ENCODE measurements around the gene PRR30.

DNA sequence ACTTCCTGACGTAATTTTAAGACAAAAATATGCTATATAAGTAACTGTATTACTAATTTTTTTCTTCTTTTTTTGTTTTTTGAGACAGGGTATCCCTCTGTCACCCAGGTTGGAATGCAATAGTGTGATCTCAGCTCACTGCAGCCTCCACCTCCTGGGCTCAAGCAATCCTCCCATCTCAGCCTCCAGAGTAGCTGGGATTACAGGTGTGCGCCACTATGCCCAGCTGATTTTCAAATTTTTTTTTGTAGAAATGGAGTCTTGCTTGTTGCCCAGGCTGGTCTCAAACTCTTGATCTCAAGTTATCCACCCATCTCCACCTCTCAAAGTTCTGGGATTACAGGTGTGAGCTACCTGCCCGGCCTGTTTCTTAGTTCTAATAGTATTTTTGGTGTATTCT, 39.3 kb upstream of the PRR30 start:
- TF ChIP-seq, protein P1, sequence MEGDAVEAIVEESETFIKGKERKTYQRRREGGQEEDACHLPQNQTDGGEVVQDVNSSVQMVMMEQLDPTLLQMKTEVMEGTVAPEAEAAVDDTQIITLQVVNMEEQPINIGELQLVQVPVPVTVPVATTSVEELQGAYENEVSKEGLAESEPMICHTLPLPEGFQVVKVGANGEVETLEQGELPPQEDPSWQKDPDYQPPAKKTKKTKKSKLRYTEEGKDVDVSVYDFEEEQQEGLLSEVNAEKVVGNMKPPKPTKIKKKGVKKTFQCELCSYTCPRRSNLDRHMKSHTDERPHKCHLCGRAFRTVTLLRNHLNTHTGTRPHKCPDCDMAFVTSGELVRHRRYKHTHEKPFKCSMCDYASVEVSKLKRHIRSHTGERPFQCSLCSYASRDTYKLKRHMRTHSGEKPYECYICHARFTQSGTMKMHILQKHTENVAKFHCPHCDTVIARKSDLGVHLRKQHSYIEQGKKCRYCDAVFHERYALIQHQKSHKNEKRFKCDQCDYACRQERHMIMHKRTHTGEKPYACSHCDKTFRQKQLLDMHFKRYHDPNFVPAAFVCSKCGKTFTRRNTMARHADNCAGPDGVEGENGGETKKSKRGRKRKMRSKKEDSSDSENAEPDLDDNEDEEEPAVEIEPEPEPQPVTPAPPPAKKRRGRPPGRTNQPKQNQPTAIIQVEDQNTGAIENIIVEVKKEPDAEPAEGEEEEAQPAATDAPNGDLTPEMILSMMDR (IDR thresholded peaks at IDR 0.05), result no peak
- no peak for TF ChIP-seq EZH2 (IDR thresholded peaks at IDR 0.05; ENCODE audit: borderline replicate concordance, insufficient read depth, low read depth, low read length, poor library complexity, severe bottlenecking)
